HG03457 (cell line): Measurements from ENCODE around the gene NFATC2.

Experiments used
- ATAC-seq: cut with Tn5 transposase; IDR thresholded peaks from one replicate; pipeline ENCODE4 v1.9.1; 2021; ENCODE audit warnings: moderate number of reproducible peaks; ENCODE audit not compliant: unreplicated experiment

Gene NFATC2

GRCh38 chr20:51457533-51457932 lies 85.0 kb downstream of the NFATC2 start:
- ATAC-seq = no peak

- ATAC-seq = no peak
These were observed 85.7 kb downstream of the NFATC2 start for GRCh38 chr20:51456511-51457509.

DNA sequence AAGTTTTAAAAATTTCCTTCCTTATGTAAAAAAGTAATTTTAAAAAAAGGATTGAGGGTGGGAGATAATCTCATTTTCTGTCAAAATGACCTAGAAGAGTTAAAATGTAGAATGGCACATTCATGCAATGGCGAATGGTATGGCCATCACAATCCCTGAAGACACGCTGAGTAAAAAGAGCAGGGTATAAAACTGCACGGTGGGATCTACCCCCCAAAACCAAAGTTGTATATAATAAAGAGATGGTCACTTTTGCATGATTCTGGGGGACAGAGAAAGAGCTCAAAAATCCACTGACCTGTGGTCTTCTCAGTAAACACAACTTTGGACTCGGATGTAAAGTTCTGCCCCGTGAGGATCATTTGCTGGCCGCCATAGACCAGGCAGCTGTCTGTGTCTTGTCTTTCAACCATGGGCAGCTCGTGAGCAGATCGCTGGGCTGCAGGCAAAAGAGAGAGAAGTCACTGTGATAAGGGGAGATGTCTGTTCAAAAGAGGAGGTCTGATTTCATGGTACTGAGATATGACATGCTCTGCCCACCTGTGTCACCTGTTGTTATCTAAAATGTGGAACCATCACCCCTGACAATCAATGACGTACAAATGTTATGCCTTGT lies 88.2 kb downstream of the NFATC2 start:
- no peak for ATAC-seq

- no peak for ATAC-seq
These were observed 89.7 kb downstream of the NFATC2 start for GRCh38 chr20:51452734-51453365.

- no peak for ATAC-seq
These were observed 90.4 kb downstream of the NFATC2 start for GRCh38 chr20:51452091-51452613.

DNA sequence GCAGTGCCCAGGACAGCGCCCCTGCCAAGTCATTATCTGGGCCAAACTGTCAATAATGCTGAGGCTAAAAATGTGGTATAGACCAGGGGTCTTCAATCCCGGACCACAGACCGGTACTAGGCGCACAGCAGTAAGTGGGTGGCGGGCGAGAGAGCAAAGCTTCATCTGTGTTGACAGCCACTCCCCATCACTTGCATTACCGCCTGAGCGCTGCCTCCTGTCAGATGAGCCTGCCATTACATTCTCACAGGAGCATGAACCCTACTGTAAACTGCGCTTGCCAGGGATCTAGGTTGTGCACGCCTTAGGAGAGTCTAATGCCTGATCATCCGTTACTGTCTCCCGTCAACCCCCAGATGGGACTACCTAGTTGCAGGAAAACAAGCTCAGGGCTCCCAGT lies 91.0 kb downstream of the NFATC2 start:
- no peak for ATAC-seq

GRCh38 chr20:51450984-51451383 lies 91.5 kb downstream of the NFATC2 start:
- no peak for ATAC-seq

DNA sequence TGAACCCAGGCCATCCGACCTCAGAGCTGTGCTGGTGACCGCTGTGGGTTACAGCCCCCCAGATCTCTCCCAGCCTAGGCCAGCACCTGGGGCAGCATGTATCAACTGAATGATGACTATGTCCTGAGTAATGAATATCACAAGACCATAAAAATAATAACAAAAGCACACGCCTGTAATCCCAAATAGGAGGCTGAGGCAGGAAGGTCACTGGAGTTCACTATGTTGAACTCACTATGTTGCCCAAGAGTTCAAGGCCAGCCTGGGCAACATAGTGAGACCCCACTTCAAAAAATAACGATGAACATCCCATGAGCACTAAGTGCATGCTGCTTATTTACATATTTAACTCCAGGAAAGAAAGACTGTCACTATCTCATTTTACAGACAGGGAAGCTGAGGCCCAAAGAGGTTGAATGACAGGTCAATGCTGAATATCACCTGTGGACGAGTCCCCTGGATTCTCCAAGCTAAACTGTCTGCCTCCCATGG lies 92.3 kb downstream of the NFATC2 start:
- no peak for ATAC-seq

DNA sequence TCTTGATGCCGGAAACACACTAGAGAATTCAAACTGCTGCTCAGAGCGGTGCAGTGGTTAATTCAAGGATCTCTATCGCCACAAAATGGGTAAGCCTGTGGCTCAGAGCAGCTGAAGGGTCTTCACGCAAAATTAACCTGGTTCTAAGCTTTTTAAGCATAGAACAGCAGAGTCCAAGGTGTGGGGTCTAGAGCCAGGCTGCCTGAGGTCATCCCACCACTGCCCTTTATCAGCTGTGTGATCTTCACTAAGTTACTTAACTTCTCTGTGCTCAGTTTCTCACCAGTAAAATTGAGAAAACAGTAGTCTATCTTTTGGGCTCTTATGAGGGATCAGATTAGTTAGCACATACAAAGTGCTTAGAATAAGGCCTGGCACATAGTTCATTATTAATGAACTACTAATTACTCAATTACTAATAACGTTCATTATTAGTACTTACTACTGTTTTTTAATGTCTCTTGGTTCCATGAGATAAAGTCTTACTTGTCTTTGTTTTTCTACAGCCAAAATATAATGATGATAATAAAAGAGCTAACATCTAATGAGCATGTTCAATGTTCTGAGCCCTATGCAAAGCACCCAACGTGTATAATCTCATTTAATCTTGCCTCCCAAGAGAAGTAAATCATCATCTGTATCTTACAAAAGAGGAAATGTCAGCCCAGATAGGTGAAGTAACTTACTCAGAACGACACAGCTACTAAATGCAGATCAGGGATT lies 92.9 kb downstream of the NFATC2 start:
- ATAC-seq = no peak

GRCh38 chr20:51447765-51448148 lies 94.8 kb downstream of the NFATC2 start:
- ATAC-seq = no peak

DNA sequence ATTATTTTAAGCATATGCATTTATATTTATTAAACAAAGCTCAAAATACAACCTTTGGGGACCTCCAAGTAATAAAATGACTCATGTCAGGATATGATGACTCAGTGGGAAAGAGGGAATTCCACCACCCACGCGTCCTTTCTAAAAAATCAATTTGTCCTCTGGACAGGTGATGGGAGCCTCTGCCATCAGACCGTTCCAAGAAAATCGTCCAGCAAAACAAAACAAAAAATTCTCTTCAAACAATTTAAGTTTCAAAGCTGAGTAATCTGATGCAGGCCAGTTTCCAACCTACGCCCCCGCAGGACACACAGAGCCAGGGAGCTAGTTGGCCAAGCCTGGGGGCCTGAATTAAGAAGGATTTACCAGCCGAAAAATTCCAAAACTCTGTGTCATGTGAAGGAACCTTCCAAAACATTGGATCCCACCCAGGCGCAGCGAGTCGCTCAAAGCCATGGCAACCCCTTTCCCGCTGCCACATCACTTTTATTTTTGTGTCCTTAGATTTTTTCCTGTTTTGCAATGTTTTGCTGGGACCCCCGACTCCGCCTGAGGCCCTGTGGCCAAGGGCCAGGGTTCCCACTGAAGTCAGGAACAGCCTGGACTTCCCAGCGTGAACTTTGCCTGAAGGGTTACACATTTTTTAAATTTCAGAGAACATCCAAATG lies 95.3 kb downstream of the NFATC2 start:
- ATAC-seq = no peak

- no peak for ATAC-seq
These were observed 95.9 kb downstream of the NFATC2 start for GRCh38 chr20:51446656-51447055.

GRCh38 chr20:51446230-51446629 lies 96.3 kb downstream of the NFATC2 start:
- no peak for ATAC-seq

DNA sequence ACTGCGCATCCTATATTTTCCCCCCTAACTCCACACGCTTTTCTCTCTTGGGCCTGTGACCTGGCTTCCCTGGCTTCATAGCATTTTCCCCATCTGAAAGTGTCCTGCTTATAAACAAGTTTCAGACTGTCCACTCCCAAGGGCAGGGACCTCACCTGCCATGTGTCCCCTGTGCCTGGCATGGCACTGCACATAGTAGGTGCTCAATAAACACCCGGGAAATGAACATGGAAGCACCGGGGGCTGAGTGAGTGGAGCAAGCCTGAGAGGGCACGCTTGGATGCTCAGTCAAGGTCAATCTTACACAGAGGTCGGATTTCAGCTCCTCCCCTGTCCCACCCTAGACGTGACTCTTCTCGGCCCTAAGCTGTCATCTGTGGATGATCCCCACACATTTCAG lies 96.9 kb downstream of the NFATC2 start:
- no peak for ATAC-seq

DNA sequence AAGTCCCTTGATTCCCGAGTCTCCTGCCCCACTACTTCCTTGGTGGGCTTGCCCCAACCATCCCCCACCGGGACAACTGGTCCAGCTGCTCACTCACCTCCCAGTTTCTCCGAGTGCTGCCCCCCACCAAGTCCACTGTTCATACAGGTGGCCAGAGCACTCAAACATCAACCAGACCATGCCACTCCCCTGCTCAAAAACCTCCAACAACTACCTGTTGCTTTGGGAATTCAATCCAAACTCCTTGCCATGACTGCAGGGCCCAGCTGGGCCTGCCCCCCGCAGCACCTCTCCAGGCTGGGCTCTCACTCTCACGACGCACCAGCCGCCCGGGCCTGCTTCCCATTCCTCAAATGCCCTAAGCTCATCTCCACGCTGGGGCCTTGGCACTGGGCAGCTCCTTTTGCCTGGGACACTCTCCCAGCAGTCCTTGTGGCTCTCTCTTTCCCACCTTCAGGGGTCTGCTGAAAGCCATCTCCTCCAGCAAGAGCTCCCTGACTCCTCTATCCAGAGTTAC lies 97.5 kb downstream of the NFATC2 start:
- ATAC-seq = no peak

DNA sequence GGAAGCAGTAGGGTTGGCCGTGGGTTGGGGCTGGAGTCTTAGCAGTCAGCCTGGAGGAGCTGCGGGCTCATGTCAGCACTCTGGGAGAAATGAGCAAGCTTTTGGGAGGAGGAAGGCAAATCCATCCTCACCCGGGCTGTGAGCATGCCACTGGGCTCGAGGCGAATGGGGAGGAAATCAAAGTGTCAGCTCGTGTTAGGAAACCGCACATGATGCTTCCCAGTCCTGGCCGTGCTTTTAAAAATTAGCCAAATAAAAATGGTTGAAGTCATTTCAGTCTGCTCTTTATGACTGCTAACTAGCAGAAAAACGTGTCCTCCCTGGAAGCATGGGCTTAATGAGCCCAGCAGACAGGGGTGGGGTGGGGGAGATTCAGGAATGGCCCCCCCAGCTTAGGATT lies 98.1 kb downstream of the NFATC2 start:
- ATAC-seq = no peak

DNA sequence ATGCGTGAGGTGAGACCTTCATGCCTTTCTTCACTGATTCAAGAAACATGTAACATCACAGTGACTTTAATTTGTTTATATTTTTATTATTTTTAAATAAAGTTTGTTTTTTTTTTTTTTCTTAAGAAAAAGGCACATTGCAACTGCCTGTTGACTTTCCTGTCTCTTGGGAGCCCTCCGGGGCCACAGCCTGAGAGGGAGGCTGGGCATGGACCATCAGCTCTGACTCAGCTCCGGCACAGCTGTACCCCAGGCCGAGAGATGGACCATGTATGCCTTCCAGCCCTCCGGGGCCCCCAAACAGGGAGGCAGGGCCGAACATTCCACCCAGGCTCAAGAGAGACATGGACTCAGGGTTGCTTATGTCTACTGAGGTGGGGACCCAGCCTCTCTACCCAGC lies 99.9 kb downstream of the NFATC2 start:
- ATAC-seq = no peak

- ATAC-seq = no peak
These were observed 101.9 kb downstream of the NFATC2 start for GRCh38 chr20:51440589-51440988.

DNA sequence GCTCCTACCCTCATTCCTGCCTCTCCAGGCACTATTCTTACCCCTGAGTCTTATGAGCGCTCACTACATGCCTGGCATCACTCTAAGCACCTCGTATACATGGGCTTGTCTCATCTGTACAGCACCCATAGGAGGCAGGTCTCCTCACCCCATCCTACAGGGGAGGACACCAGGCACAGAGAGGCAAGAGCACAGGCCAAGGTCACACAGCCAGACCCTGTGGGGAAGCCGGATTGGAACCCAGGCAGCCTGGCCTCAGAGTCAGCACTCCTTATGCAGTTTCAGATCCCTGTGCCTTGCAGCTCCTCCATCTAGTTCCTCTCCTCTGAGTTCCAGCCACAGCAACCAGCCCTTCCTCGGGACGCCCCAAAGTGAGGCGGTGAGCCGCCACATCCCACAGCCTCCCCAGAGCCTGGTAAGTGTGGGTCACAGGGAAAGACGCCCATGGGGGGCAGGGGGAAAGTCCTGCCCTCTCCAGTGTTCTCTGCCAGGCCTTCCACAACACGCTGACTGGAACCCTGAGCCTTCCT lies 103.3 kb downstream of the NFATC2 start:
- ATAC-seq = no peak

GRCh38 chr20:51438136-51438535 lies 104.4 kb downstream of the NFATC2 start:
- ATAC-seq = no peak
